NCI-H748 (cell line): ENCODE measurements around the gene DCP1B.

ENCODE experiments used
- DNase-seq: peaks from one replicate; lab custom pipeline; 2025; ENCODE audit not compliant: unreplicated experiment; lab: John Stamatoyannopoulos, UW

DCP1B gene

DNA sequence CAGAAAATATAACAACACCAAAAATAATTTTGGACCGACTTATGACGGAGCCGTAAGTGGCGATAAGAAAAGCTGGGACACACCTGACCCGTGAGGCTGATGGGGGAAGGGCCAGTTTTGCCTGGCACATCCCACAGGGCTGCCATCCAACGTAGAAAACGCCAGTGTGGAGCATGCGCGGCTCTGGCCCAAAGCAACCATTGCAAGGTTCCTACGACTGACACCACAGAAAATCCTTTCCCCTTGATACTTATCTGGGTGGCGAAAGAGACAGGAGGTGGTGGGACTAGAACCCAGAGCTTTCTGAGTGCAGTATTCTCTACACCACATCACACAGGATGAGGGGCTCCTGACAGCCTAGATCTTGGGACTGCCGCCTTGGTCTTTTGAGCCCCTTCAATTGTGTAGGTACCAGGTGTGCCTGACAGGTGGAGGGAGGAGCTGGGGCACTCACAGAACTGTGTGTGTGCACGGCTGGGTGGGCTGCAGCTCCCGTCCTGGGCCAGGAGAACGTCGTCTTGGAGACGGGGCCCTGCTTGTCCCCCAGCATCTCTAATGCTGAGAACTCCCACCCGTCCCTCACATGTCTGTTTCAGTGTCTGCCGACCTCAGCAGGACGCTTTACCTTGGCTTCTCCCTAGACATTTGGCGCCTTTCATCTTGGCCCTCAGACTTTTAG is 68.4 kb downstream of the DCP1B start:
- DNase-seq, result no peak

DNA sequence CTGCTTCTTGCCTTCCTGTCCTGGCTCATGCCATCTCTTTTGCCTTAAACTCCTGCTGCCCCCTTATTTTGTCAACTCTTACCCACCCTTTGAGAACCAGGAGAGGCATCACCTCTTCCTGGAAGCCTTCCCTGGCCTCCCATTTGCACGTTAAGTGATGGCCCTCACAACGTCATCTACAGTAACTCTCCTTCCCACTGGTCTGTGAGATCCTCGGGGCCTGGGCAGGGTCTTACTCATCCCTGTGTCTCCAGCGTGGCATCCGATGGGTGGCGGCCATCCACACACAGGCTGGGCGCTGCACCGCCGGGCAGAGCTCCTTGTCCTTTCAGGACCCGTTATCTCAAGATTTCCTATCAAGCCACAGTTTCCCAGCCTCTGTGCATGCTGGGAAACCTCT is 69.0 kb downstream of the DCP1B start:
- DNase-seq, result no peak

DNA sequence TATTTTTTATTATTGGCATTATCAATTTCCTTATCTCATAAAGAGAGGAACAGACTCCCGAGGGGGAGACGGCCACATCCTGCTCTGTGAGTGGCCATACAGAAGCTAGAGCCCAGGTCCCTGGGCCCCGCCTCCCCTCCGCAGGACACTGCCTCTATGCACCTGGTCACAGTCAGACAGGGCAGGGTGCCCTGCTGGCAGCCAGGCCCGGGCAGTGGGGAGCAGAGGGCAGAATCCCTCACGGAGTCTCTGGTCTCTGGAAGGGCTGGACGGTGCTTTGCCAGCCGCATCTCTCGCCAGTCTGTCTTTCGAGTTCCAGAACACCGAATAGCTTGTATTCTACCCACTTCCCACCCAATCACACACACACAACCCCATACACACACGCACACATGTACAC is 69.4 kb downstream of the DCP1B start:
- no peak for DNase-seq

DNA sequence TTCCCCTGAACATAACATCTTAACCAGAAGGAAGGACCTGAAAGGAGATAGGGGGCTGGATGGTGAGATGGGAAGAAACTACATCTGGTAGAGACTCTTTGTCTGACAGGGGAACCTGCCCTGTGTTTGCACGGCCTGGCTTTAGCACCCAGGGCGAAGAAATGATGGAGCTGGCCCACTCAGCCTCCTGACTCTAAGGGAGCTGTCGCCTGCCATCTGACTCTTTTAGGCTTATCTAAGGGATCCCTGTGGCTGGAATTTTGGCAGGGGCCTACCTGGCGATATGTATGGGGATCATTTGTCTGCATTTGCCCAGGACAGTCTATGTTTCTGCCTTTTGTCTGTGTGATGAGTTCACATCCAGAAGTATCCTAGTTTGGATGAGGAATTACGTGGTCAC is 70.2 kb downstream of the DCP1B start:
- DNase-seq, result no peak

DNA sequence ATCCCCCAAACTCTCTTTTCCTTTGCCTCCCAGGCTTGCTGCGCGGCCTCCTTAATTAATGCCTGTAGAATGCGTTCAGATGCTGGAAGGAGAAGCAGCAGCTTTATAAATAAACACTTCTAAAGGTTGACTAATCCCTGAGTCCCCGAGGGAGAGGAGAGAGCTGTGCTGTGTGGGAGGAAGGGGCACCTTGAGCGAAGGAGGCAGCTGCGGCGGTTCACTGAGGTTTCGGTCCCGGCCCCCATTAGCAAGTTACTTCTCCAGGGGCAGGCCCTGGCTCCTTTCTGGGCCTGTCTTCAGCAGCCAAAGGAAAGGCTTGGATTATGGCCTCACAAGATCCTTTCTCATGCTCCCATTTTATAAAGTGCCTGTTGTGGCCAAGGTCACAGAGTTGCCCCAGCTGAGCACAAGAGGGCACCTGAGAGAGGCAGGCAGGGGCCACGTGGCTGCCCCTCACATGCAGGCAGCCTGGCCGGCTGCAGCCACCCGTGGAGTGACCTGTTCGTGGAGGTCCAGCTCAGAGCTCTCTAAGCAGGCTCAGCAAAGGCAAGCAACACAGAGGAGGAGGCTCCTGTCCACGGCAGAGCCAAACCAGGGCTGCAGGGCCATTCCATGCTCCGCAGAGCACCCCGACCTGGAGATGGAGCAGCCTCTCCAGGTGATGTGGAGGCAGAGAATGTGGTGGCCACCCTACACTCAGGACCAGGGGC is 70.8 kb downstream of the DCP1B start:
- DNase-seq, result no peak

DNA sequence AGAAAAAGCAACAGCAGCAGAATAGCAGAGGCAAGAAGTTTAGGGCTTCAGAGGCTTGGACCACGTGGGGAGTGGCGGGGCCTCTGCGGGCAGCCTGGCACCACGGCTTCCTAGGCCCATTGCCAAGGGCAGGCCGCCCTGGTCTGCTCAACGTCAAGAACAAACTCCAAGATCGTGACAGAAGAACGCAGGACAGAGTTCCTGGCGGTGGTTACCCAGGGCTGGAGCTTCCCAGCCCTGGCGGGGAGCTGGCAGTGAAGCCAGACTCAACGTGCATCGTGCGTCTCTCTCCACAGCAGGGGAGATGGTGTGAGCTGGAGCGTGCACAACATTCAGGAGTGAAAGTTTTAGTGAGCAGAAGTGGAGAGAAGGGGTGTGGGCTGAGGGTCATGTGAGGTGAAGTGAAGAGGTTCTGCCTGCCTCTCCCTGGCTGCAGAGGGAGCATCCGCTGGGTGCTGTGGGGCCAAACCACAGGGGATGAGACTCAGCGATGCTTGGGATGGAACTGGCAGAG is 71.9 kb downstream of the DCP1B start:
- DNase-seq, result no peak

DNA sequence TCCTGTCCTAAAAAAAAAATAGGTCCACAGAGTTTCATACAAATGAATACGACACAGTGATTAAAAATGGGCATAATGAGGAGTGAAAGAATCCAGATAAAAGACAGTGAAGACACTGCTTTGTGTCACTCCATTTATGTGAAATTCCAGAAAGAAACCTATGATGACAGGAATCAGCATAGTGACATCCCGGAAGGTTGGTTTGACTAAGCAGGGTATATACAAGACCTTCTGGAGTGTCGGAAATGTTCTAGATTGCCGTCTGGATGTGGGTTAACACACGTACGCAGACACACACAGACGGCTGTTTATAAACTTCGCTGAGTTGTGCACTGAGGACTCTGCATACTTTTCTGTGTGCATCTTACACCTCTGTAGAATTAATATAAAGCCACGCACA is 72.6 kb downstream of the DCP1B start:
- no peak for DNase-seq

DNA sequence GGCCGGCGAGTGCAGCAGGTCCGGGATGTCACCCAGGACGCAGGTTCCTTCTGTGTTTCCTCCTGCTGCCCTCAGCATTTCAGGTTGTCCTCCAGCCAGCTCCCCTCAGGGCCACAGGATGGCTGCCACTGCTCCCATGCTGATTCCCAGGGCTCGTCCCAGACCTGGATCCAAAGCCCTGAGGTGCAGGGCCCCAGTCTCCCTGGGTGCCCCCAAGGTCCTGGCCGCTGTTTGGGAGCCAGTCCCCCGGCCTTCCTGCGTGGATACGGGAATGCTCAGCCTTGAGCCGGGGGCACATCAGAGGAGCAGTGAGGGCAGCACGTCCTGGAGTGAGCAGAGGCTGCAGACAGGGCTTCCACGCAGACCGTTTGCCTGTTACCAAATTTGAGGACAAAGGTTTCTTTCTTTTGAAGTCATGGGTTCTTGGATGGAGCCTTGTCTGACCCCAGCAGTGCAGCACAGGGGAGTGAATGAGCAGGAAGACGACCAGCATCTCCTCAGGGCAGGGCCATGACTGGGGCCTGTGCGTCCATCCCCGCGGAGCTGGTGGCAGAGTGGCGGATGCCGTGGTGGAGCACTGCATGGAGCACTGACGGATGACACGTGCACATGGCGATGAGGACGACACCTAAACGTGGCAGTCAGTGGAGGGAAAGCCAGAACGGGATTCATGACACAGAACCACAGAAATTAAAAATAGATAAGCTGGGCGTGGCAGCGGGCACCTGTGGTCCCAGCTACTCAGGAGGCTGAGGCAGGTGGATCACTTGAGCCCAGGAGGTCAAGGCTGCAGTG is 73.3 kb downstream of the DCP1B start:
- DNase-seq, result no peak

DNA sequence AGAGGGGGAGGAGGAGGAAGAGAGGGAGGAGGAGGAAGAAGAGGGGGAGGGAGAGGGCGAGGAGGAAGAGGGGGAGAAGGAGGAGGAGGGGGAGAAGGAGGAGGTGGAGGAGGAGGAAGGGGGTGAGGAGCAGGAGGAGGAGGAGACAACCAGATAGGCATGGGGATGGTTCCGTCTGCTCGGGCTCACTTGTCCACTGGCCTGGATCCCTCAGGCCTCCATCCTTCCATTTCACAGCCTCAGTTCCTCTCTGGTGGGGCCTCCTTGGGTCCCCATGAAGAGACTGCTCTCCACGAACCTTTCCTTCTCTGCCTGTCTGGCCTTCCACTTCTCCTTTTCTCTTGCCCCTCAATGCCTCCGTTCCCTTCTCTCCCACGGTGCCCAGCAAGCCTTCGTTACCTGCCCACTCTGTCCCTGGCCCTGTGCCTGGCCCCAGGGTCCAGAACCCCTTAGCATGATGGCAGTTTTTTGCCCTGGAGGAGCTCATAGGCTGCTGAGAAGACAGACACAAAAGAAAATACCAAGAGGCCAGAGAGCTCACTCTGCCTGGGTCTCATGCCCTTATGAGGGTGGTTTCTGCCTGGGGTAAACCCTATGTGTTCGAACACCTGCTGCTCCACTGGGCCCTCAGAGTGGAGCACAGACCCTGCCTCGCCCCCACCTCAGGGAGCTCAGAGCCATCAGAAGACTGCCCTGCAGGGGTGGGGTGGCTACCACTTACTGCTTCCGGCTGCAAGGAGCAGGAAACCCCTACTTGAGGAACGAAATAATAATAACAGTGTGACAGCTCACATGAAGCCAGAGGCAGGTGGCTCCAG is 74.1 kb downstream of the DCP1B start:
- DNase-seq, result no peak

DNA sequence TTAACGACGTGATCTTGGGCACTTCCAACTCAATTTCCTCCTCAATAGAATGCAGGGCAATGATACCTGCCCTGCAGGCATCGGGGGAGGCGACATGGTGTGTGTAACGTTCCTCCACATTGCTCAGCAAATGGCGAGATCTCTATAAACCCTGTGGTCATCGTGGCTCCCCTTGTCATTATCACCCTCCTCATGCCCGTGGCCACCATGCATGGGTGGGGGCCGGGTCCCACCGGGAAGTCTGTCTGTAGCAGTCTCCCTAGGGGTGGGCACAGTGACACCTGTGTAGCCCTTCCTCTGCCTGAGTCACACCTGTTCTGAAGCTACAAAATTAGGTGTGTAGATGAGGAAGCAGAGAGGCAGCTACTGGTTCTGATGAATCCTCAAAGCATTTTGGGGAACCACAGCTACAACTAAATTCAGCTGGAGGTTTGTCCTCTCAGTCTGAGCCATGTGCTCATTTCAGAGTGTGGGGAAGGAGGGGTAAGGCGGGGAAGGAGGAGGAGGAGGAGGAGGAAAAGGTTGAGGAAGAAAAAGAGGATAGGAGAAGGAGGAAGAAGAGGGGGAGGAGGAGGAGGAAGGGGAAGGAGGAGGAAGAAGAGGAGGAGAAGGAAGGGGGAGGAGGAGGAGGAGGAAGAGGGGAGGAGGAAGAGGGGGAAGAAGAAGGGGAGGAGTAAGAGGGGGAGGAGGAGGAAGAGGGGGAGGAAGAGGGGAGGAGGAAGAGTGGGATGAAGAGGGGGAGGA is 74.8 kb downstream of the DCP1B start:
- no peak for DNase-seq

DNA sequence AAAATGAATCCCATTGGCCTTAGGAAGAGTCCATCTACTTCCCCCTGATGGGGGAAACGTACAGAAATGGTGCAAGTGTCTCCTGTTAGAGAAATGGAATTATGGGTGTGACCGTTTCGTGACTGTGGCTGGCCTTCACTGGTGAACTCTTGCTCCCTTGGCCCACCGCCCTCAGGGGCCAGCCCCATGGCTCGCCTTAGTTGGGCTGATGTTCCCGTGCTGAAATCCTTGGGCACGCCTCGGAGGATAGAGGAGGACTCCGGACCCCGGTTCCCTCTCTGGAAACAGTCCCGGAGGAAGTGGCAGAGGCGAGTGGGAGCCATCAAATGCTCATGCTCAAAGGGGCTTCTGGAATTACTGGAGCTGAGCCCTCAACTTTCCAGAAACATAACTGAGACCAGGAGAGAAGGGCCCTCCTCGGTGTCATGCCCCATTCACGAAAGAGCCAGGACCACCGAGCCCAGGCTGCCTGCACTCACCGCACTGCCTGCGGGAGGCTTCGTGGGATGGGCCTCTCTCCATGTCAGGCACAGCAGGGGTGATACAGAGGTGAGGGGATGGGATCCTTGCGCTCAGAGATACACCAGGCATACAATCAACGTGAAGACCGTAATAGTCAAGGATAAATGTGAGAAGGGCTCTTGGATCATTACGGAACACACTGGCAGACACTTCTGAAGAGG is 75.7 kb downstream of the DCP1B start:
- no peak for DNase-seq

DNA sequence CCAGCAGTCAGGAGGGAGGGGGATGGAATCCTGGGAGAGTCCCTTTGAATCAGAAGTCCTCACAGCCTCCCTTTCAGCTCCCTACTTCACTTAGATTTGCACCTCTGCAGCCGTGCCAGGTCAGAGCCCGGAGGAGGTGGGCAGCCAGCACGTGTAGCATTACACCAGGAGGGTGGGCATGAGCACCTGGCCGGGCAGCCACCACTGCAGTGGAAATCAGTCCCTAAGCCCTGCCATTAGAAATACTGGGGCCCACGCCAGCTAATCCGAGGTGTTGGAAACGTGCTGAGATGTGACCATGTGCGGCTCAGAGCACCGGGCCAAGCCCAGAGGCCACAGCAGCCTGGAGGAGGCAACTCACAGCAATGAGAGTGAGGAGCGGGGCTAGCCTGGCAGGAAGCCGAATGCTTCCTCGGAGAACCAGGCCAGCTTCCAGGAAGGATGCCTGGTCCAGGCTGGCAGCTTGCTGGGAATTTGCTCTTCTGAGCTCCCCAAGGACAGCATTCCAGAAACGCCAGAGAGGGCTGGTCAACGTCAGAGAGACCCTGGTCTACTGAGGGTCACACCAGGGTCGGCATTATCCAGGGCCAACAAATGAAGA is 76.4 kb downstream of the DCP1B start:
- no peak for DNase-seq

DNA sequence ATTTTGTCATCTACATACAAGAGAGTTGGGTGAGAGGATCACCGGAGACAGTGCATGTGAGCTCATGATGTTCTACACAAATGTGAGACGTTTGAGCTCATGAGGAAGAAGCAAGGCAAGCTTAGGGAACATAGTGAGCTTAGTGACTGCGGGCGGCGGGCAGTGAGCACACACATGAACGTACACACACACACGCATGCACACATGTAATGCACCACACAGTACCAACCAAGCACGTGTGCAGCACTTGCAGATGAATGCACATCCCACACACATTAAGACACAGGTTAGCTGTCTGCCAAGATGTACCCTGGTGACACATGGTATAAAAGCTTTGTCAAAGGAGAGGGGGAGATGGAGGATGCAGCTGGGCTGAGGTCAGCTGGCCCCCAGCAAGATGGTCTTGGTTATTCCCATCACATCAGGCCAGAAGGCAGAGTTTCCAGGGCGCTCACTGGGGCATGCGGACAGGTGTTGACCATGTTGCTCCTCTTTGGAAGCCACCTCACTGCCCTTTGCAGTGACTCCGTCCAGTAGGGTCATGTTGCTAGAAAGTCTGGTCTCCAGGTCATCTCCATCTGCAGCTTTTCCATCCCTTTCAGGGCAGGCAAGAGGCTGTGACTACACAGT is 77.1 kb downstream of the DCP1B start:
- no peak for DNase-seq

DNA sequence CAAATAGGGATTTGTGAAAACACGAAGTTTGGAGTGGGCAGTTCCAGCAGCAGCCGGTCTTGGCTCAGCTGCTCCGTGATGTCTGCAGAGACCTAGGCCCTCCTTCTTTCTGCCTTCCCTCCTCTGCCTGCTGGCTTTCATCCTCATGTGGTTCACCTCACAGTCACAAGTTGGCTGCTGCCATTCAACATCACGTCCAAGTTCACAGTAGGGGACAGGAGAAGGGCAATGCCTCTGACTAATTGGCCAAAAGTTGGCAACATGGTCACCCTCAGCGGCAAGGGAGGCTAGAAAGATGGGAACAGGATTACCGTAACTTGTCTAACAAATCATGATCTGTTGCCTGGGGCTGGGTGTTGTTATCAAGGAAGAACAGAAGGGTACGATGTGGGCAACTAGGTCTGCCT is 78.0 kb downstream of the DCP1B start:
- no peak for DNase-seq

DNA sequence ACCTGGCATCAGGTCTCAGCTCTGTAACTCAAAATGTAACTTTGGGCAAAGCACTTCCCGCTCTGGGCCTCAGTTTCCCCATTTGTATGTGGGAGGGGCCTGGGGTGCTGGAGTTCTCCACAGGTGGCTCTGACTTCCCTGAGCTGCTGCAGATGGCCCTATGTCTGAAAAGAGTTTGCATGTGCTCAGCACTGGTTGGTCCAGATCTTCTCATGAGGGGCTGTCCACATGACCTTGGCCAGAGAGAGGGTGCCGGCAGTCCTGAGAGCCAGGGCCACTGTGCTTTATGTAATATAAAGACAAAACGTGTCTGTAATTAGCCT is 78.6 kb downstream of the DCP1B start:
- DNase-seq, result no peak

DNA sequence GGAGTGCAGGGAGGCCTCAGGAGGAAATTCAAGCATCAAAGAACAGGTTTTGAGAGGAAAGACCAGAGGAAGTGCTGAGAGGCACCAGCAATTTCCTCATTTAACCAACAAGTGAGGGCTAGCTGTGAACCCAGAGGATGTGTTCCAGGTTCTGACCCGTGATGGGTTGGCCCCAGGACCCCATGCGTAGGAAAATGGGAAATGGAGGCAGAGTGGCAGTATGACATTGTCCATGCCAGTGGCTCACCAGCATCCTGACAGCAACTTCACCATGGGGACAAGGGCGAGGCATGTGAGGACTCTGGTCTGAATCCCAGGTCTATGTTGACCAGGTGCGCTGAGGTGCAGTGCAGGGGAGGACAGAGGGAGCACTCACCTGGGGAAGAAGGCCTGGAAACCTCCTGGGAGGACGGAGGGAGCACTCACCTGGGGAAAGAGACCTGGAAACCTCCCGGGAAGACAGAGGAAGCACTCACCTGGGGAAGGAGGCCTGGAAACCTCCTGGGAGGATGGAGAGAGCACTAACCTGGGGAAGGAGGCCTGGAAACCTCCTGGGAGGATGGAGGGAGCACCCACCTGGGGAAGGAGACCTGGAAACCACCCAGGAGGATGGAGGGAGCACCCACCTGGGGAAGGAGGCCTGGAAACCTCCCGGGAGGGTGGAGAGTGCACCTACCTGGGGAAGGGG is 79.1 kb downstream of the DCP1B start:
- no peak for DNase-seq

DNA sequence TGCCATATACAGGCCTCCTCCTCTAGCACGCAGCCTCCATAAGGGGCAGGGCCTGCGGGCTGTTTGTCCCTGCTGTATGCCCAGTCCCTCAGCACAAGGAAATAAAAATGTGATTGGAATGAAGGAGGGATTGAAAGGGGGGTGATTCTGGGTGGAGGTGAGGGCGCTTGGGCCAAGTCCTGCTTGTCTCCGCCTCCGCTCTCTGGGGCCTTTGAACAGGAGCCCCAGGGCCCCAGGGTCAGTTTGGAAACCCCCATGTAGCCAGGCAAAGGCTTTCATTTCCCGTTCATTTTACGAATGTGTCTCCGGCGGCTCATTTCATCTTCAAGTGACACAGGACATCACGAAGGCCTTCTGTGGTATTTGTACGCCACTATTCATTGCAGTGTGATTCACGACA is 81.3 kb downstream of the DCP1B start:
- DNase-seq, result no peak

DNA sequence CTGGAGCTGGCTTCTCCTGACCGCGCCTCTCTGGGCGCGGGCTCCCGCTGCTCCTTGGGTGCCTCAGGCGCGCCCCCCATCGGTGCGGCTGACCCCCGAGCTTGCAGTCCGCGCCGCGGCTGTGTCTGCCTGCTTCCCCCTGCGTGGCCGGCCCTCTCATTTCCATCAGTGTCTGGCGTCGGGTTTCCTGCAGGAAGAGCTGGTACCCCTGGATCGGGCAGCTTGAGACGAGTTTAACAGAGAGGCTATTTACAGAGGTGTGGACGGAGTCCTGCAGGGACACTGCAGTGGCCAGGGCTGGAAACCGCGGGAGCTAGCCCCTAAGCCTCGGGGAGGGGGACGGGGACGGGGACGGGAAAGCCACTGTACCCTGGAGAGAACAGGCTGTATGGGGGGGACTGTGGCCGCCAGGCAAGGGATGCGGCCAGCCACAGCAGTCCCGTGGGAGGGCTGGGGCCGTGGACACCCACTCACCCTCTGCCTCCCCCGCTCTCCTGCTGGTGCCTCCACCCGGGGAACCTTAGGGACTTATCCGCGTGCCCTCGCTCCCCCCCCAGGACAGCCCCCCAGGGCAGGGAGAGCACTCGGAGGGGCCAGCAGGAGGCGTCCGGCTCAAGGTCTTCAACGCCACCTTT is 82.1 kb downstream of the DCP1B start:
- no peak for DNase-seq
